Activated CD8-positive, alpha-beta memory T cell treated with anti-CD3 and anti-CD28 coated beads for 24 hours (primary cell): ENCODE data around the gene SLC25A13.

ENCODE experiments used
- DNase-seq: peaks from one replicate; pipeline ENCODE4 v3.0.0-alpha.2; 2020

Gene SLC25A13

GRCh38 chr7:96085953-96086352 lies 235.9 kb downstream of the SLC25A13 start:
- DNase-seq = no peak

DNA sequence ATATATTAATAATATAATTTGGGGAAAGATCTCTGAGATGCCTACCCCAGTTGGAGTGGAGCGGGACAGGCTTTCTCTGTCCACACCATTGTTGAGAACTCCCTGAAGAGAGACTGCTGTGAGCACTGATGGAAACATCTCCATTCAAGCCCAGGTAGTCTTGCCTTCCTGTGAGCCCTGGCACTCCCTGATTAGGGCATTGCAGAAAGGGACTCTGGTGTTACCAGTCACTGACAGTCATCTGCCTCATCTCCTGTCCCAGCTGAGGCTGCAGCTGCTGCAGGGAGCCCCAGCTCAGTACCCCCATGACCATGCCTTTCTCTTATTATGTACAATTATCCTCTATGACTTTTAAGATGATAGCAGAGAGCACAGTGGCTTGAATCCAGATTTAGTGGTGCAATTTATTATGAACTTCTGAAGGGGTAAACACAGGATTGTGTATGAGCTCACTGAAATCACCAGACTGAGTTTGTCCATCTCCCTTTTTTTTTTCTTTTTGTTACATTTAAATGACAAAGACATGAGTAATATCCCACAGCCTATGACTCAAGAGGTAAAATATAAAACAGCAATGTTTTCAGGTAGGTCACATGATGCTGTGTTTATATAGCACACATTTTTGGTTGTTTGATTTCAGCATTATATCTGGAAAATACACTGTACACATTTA lies 236.9 kb downstream of the SLC25A13 start:
- DNase-seq = no peak

- no peak for DNase-seq
Measured at GRCh38 chr7:96080027-96080426, 241.9 kb downstream of the SLC25A13 start.

- DNase-seq = no peak
Measured at GRCh38 chr7:96076350-96076707, 245.6 kb downstream of the SLC25A13 start.

- peak; percentile 76 for DNase-seq
Measured at GRCh38 chr7:96075510-96076349, 246.2 kb downstream of the SLC25A13 start.

GRCh38 chr7:96074871-96075270 lies 247.0 kb downstream of the SLC25A13 start:
- no peak for DNase-seq
